HEK293 (cell line): Measurements from ENCODE around the gene THRSP.

Experiments
- CTCF ChIA-PET: fragments of 350-600 bp; formaldehyde crosslinking; extraction: SDS; loops from one replicate; lab custom pipeline; 2021; ENCODE audit warnings: antibody characterized with exemption; lab: Yijun Ruan, JAX
- POLR2A ChIA-PET: fragments of 300-600 bp; formaldehyde crosslinking; extraction: SDS; loops from one replicate; lab custom pipeline; 2020; ENCODE audit warnings: antibody characterized with exemption, inconsistent platforms; lab: Yijun Ruan, JAX
- H3K27ac ChIP-seq: fragments of 200-500 bp; sonication (Bioruptor generic); 2 replicates; pipeline ENCODE4 v1.5.1; 2014; ENCODE audit warnings: low read depth, low read length, control low read depth, inconsistent platforms; ENCODE audit errors: extremely low read depth
- H3K36me3 ChIP-seq, 2 experiments: fragments of 200-500 bp in 1 of 2; sonication (Bioruptor generic) in 1 of 2; 1 replicate in 1 of 2; 2 replicates in 1 of 2; pipeline ENCODE4 v1.5.1; 2014 to 2017; ENCODE audit warnings: inconsistent platforms in 2 of 2, low read length in 2 of 2; ENCODE audit not compliant: control insufficient read depth in 2 of 2, insufficient read depth in 1 of 2
- H3K4me1 ChIP-seq: fragments of 200-500 bp; sonication (Bioruptor generic); 2 replicates; pipeline ENCODE4 v1.5.1; 2014; ENCODE audit warnings: mild to moderate bottlenecking, low read length, inconsistent platforms; ENCODE audit not compliant: control insufficient read depth, insufficient read depth
- H3K4me3 ChIP-seq: 2 replicates; pipeline ENCODE4 v1.5.1; 2011; ENCODE audit warnings: low read depth, mild to moderate bottlenecking, control low read depth, low read length, moderate library complexity
- H3K9me3 ChIP-seq: fragments of 200-500 bp; sonication (Bioruptor generic); 2 replicates; pipeline ENCODE4 v1.5.1; 2014; ENCODE audit warnings: low read depth, low read length, inconsistent platforms; ENCODE audit not compliant: control insufficient read depth, insufficient read depth
- PRDM2 ChIP-seq: fragments of 450-650 bp; formaldehyde crosslinking; IDR thresholded peaks from 2 replicates; pipeline ENCODE4 v1.5.1; 2016; ENCODE audit warnings: missing biosample characterization, missing genetic modification characterization, borderline replicate concordance
- PRDM4 ChIP-seq: fragments of 450-650 bp; formaldehyde crosslinking; IDR thresholded peaks from 2 replicates; pipeline ENCODE4 v1.5.1; 2017; ENCODE audit warnings: missing biosample characterization, missing genetic modification characterization
- YY1 ChIP-seq: fragments of 450-650 bp; formaldehyde crosslinking; IDR thresholded peaks from 2 replicates; pipeline ENCODE4 v1.5.1; 2018; ENCODE audit warnings: missing biosample characterization, missing genetic modification characterization
- ZBTB10 ChIP-seq: fragments of 450-650 bp; formaldehyde crosslinking; IDR thresholded peaks from 2 replicates; pipeline ENCODE4 v1.5.1; 2016; ENCODE audit warnings: missing biosample characterization, missing genetic modification characterization
- ZBTB48 ChIP-seq: fragments of 450-650 bp; formaldehyde crosslinking; IDR thresholded peaks from 2 replicates; pipeline ENCODE4 v1.5.1; 2016; ENCODE audit warnings: missing biosample characterization, missing genetic modification characterization
- ZFP37 ChIP-seq: fragments of 450-650 bp; formaldehyde crosslinking; IDR thresholded peaks from 2 replicates; pipeline ENCODE4 v1.5.1; 2016; ENCODE audit warnings: missing biosample characterization, missing genetic modification characterization
- ZNF155 ChIP-seq: fragments of 450-650 bp; formaldehyde crosslinking; IDR thresholded peaks from 2 replicates; pipeline ENCODE4 v1.5.1; 2016; ENCODE audit warnings: missing biosample characterization, missing genetic modification characterization
- ZNF2 ChIP-seq: fragments of 450-650 bp; formaldehyde crosslinking; IDR thresholded peaks from 2 replicates; pipeline ENCODE4 v1.5.1; 2016; ENCODE audit warnings: missing biosample characterization, missing genetic modification characterization
- ZNF202 ChIP-seq: fragments of 450-650 bp; formaldehyde crosslinking; IDR thresholded peaks from 2 replicates; pipeline ENCODE4 v1.5.1; 2016; ENCODE audit warnings: missing biosample characterization, missing genetic modification characterization, borderline replicate concordance
- ZNF274 ChIP-seq, 2 experiments: fragments of 200-500 bp in 1 of 2; fragments of 450-650 bp in 1 of 2; sonication (Bioruptor generic) in 1 of 2; formaldehyde crosslinking in 1 of 2; IDR thresholded peaks; 2 replicates each; pipeline versions ENCODE4 v1.5.1 to v1.6.1; 2014 to 2016; ENCODE audit warnings: borderline replicate concordance in 1 of 2, inconsistent platforms in 1 of 2, low read length in 1 of 2, missing biosample characterization in 1 of 2, missing genetic modification characterization in 1 of 2
- ZNF292 ChIP-seq: fragments of 450-650 bp; formaldehyde crosslinking; IDR thresholded peaks from 2 replicates; pipeline ENCODE4 v1.5.1; 2016; ENCODE audit warnings: low read depth, missing biosample characterization, missing genetic modification characterization, borderline replicate concordance
- ZNF37A ChIP-seq: fragments of 450-650 bp; IDR thresholded peaks from 2 replicates; pipeline ENCODE4 v1.5.1; 2018; ENCODE audit warnings: missing biosample characterization, missing genetic modification characterization
- ZNF510 ChIP-seq: fragments of 450-650 bp; formaldehyde crosslinking; IDR thresholded peaks from 2 replicates; pipeline ENCODE4 v1.5.1; 2018; ENCODE audit warnings: mild to moderate bottlenecking, missing genetic modification characterization, missing biosample characterization; ENCODE audit not compliant: insufficient replicate concordance
- ZNF518A ChIP-seq: fragments of 450-650 bp; formaldehyde crosslinking; conservative IDR thresholded peaks from 2 replicates; pipeline ENCODE4 v1.5.1; 2016; ENCODE audit warnings: low read depth, missing biosample characterization, missing genetic modification characterization
- ZNF660 ChIP-seq: fragments of 450-650 bp; IDR thresholded peaks from 2 replicates; pipeline ENCODE4 v1.5.1; 2018; ENCODE audit warnings: missing biosample characterization, mild to moderate bottlenecking, missing genetic modification characterization
- ZNF677 ChIP-seq: fragments of 450-650 bp; IDR thresholded peaks from 2 replicates; pipeline ENCODE4 v1.5.0; 2018; ENCODE audit warnings: missing biosample characterization, mild to moderate bottlenecking, missing genetic modification characterization, moderate library complexity

Gene THRSP

GRCh38 chr11:78080084-78080817 lies 16.6 kb downstream of the THRSP start (continued):
- TF ChIP-seq YY1 (tag by site-specific recombination) (no peak), ZNF155 (no peak), ZNF510 (tag by site-specific recombination) (no peak), ZNF2 (tag by site-specific recombination) (no peak), ZNF518A (tag by site-specific recombination) (0 out of 2 replicates have a peak, but pooled peaks have one; percentile 9)

GRCh38 chr11:78080818-78081495 lies 17.3 kb downstream of the THRSP start:
- H3K36me3 ChIP-seq, result peaks cover 0 to 18% of the 10 kb centered on the region in 2 experiments; a peak in 1 of 3 replicates
- no peaks in the 10 kb centered on the region for H3K9me3 ChIP-seq
- H3K4me1 ChIP-seq, result peaks cover 3% of the 10 kb centered on the region; the same call in 1 of the 2 replicates
- H3K27ac ChIP-seq, result no peak overlapping the region
- no peak overlapping the region for H3K4me3 ChIP-seq
- ChIA-PET POLR2A (interaction anchor here (0.7 kb wide), 1 partner anchor 70 kb away, joined by 3 read pairs; no protein-coding TSS in a partner anchor), CTCF (no interaction called here)
- TF ChIP-seq PRDM2 (tag by site-specific recombination) (no peak), ZFP37 (tag by site-specific recombination) (no peak), ZNF292 (tag by site-specific recombination) (no peak), ZNF677 (tag by site-specific recombination) (no peak), ZNF202 (tag by site-specific recombination) (no peak), ZNF37A (no peak), ZBTB10 (tag by site-specific recombination) (no peak), ZNF274 (IDR thresholded peaks at IDR 0.05; ENCODE audit: low read length) (no peak), ZNF274 (tag by site-specific recombination; IDR thresholded peaks at IDR 0.05; ENCODE audit: borderline replicate concordance) (no peak), ZNF660 (tag by site-specific recombination) (no peak), PRDM4 (tag by site-specific recombination) (no peak), ZBTB48 (tag by site-specific recombination) (no peak)
